NCI-H1105 (cell line): ENCODE measurements around the gene PZP.
"Not testable (repeated sequence)": the region's sequence is repeated elsewhere in the genome, so short reads cannot be mapped to it uniquely, and the experiment has no call there.

ENCODE experiments used
- DNase-seq: peaks from one replicate; lab custom pipeline; 2025; lab: John Stamatoyannopoulos, UW

The PZP gene

GRCh38 chr12:9180810-9181209 is 27.4 kb downstream of the PZP start:
- DNase-seq, result no peak

GRCh38 chr12:9179781-9180180 is 28.4 kb downstream of the PZP start:
- no peak for DNase-seq

DNA sequence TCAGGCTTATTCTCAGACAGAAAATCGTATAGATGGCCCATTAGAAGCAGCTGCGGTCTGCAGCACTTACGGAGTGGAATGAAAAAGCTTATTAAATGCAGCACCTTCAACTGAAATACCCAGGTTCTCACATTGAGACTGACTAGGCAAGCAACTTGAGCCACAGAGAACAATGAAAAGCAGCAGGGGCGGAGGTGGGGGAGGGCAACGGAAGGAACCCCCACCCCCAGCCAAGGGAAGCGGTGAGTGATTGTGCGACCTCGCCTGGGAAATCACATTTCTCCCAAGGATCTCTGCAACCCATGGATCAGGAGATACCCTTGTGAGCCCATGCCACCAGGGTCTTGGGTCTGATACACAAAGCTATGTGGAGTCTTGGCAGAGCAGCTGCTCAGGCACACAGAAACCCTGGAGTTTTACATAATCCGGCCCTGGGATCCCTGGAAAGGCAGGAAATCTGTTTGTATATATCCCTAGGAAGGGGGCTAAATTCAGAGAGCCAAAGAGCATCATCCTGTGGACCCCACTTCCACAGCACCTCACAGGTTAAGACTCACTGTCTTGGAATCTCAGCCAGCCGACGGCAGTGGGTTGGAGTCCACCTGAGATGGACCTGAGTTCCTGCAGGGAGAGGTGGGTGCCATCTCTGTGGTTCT is 38.1 kb downstream of the PZP start:
- no peak for DNase-seq

GRCh38 chr12:9167345-9167744 is 40.9 kb downstream of the PZP start:
- DNase-seq, result not testable (repeated sequence)

- DNase-seq, result no peak
Observed at GRCh38 chr12:9163392-9163791, 44.8 kb downstream of the PZP start.

DNA sequence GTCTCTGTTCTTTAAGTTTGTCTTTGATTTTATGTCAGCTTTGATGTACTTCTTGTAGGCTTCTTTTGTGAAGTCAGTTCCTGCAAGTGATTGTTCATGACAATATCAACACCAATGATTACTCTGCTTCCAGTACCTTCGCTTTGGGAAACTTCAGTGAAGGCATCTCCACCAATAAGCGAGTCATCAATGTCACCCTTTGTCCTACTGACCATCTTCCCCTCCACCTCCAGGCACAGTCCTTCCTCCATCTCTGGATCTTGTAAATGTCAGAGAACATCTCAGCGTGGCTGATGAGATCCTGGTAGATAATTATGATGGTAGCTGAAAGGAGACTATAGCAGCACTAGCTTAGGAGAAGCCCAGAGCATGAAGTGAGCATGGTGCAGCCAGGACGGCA is 52.1 kb downstream of the PZP start:
- no peak for DNase-seq

DNA sequence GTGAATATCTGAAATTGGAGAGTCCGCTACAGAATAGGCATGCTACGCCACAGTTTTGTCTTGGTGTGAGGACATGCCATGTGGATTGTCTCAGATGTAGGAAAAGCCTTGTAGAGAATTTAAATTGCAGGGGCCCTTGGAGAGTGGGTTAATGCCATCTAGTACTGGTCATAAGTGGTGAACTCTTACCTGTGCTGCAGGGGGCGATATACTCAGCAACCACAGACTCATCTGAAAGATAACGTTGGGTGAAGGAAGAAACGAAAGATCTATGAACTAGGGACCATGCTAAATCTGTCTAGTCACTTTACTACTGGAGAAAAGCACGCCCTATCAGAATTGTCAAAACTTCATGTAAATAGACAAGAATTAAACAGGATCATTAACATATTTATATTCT is 58.8 kb downstream of the PZP start:
- no peak for DNase-seq

GRCh38 chr12:9148926-9149325 is 59.3 kb downstream of the PZP start:
- no peak for DNase-seq

- no peak for DNase-seq
Observed at GRCh38 chr12:9147461-9147860, 60.7 kb downstream of the PZP start.

- DNase-seq, result no peak
Observed at GRCh38 chr12:9144730-9145106, 63.5 kb downstream of the PZP start.

DNA sequence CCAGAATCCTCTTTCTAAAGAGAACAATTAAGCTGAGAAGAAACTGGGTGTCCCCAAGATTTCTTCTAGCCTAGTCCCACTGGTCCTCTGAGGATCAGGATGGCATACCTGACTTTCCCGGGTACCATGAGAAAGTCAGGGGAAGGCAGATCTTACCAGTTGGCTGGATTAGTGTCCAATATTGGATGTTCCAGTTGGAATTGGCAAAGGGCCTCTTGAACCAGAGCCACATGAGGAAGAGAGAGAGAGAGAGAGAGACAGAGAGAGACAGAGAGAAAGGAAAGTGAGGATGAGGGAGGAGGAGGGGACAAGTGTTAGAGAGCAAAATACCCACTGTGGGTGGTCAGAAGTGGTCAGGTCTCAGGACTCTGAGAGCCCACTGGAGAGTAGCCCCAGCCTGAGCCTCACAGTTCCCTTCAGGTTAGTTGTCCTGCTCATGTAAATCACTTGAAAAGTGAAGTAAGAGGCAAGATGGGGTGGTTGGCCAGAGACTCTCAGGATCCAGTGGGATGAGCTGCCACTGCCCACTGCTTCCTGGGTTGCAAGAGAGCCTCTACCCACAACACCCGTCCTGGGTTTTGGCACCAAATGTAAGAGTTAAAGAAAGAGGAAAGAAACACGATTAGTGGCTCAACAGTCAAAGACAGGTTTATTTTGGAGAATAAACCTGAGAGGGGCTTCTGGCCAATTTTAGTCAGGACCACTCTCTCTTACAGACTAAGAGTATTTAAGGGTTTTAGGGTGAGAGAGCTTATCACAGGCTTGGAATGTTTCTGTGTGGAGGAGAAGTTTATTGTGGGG is 64.1 kb downstream of the PZP start:
- no peak for DNase-seq

DNA sequence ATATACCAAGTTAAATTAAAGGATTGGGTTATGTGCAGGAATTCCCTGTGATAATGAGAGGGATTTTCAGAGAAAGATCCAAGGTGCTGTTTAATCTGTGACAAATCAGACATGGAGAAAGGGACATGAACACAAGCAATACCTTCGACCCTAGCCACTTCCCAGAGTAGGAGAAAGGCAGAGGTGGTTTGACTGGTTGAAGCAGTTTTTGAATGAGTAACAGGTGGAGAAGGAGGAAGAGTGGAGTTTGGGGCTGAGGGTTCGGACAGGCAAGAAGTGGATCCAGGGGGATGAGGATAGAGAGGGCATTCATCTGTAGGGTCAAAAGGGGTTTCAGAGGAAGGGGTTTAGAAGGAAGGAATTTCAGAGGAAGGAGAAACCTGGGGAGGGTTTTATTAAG is 65.1 kb downstream of the PZP start:
- DNase-seq, result no peak

- DNase-seq, result not testable (repeated sequence)
Observed at GRCh38 chr12:9139588-9140290, 68.5 kb downstream of the PZP start.

- DNase-seq, result no peak
Observed at GRCh38 chr12:9135903-9136310, 72.3 kb downstream of the PZP start.

GRCh38 chr12:9134981-9135628 is 73.1 kb downstream of the PZP start:
- no peak for DNase-seq

DNA sequence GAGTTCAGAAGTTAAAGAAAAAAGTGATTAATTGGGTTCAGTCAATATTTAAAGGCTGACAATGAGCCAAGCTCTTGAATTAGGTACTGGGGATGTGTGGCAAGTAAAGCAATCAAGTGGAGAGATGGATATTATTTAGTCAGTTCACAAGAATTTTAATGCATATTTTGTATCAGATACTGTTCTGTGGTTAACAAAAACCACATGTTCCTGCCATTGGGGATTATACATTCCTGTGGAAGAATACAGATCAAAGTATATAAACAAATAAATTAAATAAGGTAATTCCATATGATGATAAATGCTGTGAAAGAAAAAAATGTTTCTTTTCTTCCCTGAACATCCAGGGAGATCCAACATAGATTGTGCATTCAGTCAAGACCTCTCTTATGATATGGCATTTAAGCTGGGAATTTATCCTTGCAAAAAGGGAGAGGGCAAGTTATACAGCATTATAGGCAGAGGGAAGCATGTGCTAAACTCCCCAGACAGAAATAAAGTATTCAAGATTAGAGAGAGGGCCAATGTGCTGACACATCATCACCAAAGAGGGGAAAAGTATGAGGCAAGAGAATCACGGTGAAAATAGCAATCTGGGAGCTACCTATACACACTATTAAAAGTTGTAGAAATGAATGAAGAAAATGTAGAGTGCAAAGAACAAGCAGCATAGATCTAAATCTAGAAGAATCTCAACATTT is 74.8 kb downstream of the PZP start:
- no peak for DNase-seq

DNA sequence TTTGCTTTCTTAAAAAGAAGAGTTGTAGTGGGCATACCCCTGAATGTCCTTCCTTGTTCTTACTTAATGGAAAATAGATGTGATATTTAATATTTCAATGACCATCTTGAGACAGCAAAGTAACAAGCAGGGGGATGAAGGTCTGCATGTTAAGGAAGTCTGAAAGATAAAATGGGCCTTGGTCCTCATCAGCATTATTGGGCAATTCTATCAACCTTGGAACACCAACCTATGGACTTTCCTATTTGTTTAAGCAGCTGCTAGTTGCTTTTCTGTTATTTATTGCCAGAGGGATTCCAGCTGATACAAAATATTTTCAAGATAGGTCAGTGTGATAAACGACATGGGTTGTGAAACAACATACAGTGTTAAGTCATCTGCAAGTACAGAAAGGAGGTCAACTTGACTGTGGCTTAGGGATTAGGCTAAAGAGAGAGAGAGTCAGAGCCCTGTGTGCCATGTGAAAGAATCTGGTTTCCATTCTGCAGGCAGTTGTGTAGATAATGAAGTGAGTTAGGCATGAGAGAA is 76.1 kb downstream of the PZP start:
- no peak for DNase-seq

GRCh38 chr12:9130244-9130643 is 78.0 kb downstream of the PZP start:
- DNase-seq, result no peak

DNA sequence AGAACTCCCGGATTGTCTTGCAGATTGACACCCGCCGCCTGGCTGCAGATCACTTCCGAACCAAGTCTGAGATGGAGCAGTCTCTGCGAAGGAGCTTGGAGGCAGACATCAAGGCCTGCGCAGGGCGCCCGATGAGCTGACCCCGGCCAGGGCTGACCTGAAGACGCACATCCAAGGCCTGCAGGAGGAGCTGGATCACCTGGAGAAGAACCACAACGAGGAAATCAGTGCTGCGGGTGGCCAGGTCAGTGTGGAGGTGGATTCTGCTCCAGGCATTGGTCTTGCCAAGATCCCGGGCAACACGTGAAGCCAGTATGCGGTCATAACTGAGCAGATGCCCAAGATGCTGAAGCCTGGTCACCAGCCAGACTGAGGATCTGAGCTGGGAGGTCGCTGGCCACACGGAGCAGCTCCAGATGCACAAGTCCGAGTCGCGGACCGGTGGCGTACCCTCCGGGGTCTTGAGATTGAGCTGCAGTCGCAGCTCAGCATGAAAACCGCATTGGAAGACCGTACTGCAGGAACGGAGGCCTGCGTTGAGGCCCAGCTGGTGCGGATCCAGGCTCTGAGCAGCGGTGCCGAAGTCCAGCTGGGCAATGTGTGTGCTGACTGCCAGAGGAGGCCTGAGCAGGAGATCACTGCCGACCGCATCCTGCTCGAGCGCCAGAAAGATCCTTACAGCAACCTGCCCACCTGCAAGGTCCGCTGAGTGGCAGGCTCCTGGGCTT is 80.1 kb downstream of the PZP start:
- DNase-seq, result no peak

DNA sequence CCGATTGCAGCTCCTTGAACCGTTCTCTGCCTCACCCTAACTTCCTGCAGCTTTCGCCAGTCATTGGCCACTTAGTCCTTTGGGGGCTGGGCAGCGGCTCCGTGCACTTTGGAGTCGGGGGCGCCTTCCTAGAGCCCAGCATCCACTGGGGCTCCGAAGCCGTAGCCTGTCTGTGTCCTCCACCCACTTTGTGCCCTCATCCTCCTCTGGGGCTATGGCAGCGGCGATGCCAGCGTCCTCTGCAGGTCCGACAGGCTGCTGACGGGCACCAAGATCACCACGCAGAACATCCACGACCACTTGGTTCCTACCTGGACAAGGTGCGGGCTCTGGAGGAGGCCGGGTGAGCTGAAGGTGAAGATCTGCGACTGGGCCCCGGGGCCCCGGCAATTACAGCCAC is 80.7 kb downstream of the PZP start:
- no peak for DNase-seq

GRCh38 chr12:9124383-9125031 is 83.7 kb downstream of the PZP start:
- peak; percentile 27 for DNase-seq
